H9 (cell line): ENCODE results near the gene TSPAN11. TPM values are rescaled to one million over a fixed set of nuclear protein-coding genes. Genes with fewer than 3 reads are reported as not detected.

ENCODE experiments used
- DNase-seq: peaks from one replicate; pipeline ENCODE4 v3.0.0-alpha.2; 2017
- H2AFZ ChIP-seq: one replicate; pipeline ENCODE4 v1.6.1; 2013; ENCODE audit warnings: mild to moderate bottlenecking, low read length, control low read depth, moderate library complexity
- H2AK5ac ChIP-seq: 2 replicates; pipeline ENCODE4 v1.6.1; 2013; ENCODE audit warnings: low read length, control low read depth, mixed read lengths; ENCODE audit not compliant: insufficient read length
- H2BK120ac ChIP-seq: one replicate; pipeline ENCODE4 v1.6.1; 2013; ENCODE audit warnings: low read depth, mild to moderate bottlenecking, low read length, control low read depth, inconsistent platforms; ENCODE audit not compliant: poor library complexity, severe bottlenecking
- H2BK12ac ChIP-seq: 2 replicates; pipeline ENCODE4 v1.6.1; 2013; ENCODE audit warnings: low read length, control low read depth, mixed read lengths, low read depth; ENCODE audit not compliant: insufficient read length
- H2BK15ac ChIP-seq: 2 replicates; pipeline ENCODE4 v1.6.1; 2013; ENCODE audit warnings: low read depth, low read length, control low read depth
- H2BK20ac ChIP-seq: one replicate; pipeline ENCODE4 v1.6.1; 2013; ENCODE audit warnings: low read depth, mild to moderate bottlenecking, low read length, control low read depth, inconsistent platforms; ENCODE audit not compliant: poor library complexity, severe bottlenecking
- H2BK5ac ChIP-seq: 2 replicates; pipeline ENCODE4 v1.6.1; 2013; ENCODE audit warnings: low read length, control low read depth, mixed read lengths; ENCODE audit not compliant: insufficient read length
- H3K14ac ChIP-seq: 2 replicates; pipeline ENCODE4 v1.6.1; 2013; ENCODE audit warnings: low read length, control low read depth; ENCODE audit not compliant: insufficient read depth
- H3K18ac ChIP-seq: 2 replicates; pipeline ENCODE4 v1.6.1; 2013; ENCODE audit warnings: low read depth, mild to moderate bottlenecking, mixed read lengths, low read length, control low read depth; ENCODE audit not compliant: insufficient read length
- H3K23ac ChIP-seq: 2 replicates; pipeline ENCODE4 v1.6.1; 2013; ENCODE audit warnings: low read length, control low read depth, mixed read lengths, low read depth; ENCODE audit not compliant: insufficient read length
- H3K23me2 ChIP-seq: 2 replicates; pipeline ENCODE4 v1.6.1; 2013; ENCODE audit warnings: low read depth, mild to moderate bottlenecking, mixed read lengths, low read length, control low read depth; ENCODE audit not compliant: insufficient read length, poor library complexity, severe bottlenecking
- H3K27ac ChIP-seq: 2 replicates; pipeline ENCODE4 v1.5.1; 2013; ENCODE audit warnings: low read length, control low read depth, mixed read lengths, low read depth; ENCODE audit not compliant: insufficient read length
- H3K27me3 ChIP-seq: 2 replicates; pipeline ENCODE4 v1.6.1; 2013; ENCODE audit warnings: low read length, control low read depth, inconsistent platforms; ENCODE audit not compliant: insufficient read depth
- H3K4ac ChIP-seq: 2 replicates; pipeline ENCODE4 v1.6.1; 2013; ENCODE audit warnings: low read depth, mild to moderate bottlenecking, control low read depth, inconsistent platforms, low read length, moderate library complexity
- H3K4me1 ChIP-seq: 2 replicates; pipeline ENCODE4 v1.6.1; 2013; ENCODE audit warnings: low read length, control low read depth, inconsistent platforms; ENCODE audit not compliant: insufficient read depth
- H3K4me2 ChIP-seq: 2 replicates; pipeline ENCODE4 v1.6.1; 2013; ENCODE audit warnings: low read length, control low read depth, mixed read lengths; ENCODE audit not compliant: insufficient read length, insufficient read depth
- H3K56ac ChIP-seq: 2 replicates; pipeline ENCODE4 v1.6.1; 2013; ENCODE audit warnings: low read depth, mild to moderate bottlenecking, mixed read lengths, low read length, control low read depth; ENCODE audit not compliant: insufficient read length
- H3K79me1 ChIP-seq: 2 replicates; pipeline ENCODE4 v1.6.1; 2013; ENCODE audit warnings: low read depth, mild to moderate bottlenecking, moderate library complexity, low read length, control low read depth, inconsistent platforms; ENCODE audit not compliant: insufficient read depth, poor library complexity, severe bottlenecking
- H3K79me2 ChIP-seq: 2 replicates; pipeline ENCODE4 v1.6.1; 2013; ENCODE audit warnings: low read length, control low read depth, inconsistent platforms; ENCODE audit not compliant: insufficient read depth
- H3K9ac ChIP-seq: 2 replicates; pipeline ENCODE4 v1.6.1; 2013; ENCODE audit warnings: low read length, control low read depth, mixed read lengths; ENCODE audit not compliant: insufficient read length; ENCODE audit errors: extremely low read depth
- H3K9me3 ChIP-seq: one replicate; pipeline ENCODE4 v1.6.1; 2013; ENCODE audit warnings: low read depth, low read length, inconsistent platforms; ENCODE audit not compliant: control insufficient read depth
- H3T11ph ChIP-seq: one replicate; pipeline ENCODE4 v1.6.1; 2013; ENCODE audit warnings: mild to moderate bottlenecking, low read length, control low read depth, inconsistent platforms
- H4K20me1 ChIP-seq: one replicate; pipeline ENCODE4 v1.6.1; 2013; ENCODE audit not compliant: control insufficient read depth, insufficient read length, insufficient read depth
- H4K5ac ChIP-seq: 2 replicates; pipeline ENCODE4 v1.6.1; 2013; ENCODE audit warnings: low read depth, mild to moderate bottlenecking, mixed read lengths, low read length, control low read depth; ENCODE audit not compliant: insufficient read length
- H4K8ac ChIP-seq: replicated peaks from 2 replicates; pipeline ENCODE4 v1.6.1; 2013; ENCODE audit warnings: low read length, control low read depth, mixed read lengths, low read depth; ENCODE audit not compliant: insufficient read length
- H4K91ac ChIP-seq: 2 replicates; pipeline ENCODE4 v1.6.1; 2013; ENCODE audit warnings: low read depth, mild to moderate bottlenecking, moderate library complexity, mixed read lengths, low read length, control low read depth; ENCODE audit not compliant: insufficient read length
- H3K27ac Mint-ChIP-seq, 3 experiments: 2 replicates in 2 of 3; 3 replicates in 1 of 3; pipeline ENCODE4 v1.8.0; 2020 to 2021; ENCODE audit warnings: mixed read lengths in 3 of 3, mild to moderate bottlenecking in 1 of 3, moderate library complexity in 1 of 3
- H3K27me3 Mint-ChIP-seq: 2 replicates; pipeline ENCODE4 v1.8.0; 2021; ENCODE audit warnings: low read depth, mild to moderate bottlenecking, moderate library complexity, mixed read lengths
- H3K36me3 Mint-ChIP-seq, 3 experiments: 2 replicates in 2 of 3; 3 replicates in 1 of 3; pipeline ENCODE4 v1.8.0; 2020 to 2021; ENCODE audit warnings: low read depth in 3 of 3, mixed read lengths in 3 of 3; ENCODE audit not compliant: insufficient read depth in 1 of 3
- H3K4me1 Mint-ChIP-seq, 2 experiments: 2 replicates each; pipeline ENCODE4 v1.8.0; 2020; ENCODE audit warnings: mixed read lengths in 2 of 2
- H3K4me3 Mint-ChIP-seq, 2 experiments: 2 replicates in 1 of 2; 3 replicates in 1 of 2; pipeline ENCODE4 v1.8.0; 2020 to 2021; ENCODE audit warnings: mild to moderate bottlenecking in 2 of 2, mixed read lengths in 2 of 2, moderate library complexity in 1 of 2
- H3K9me3 Mint-ChIP-seq, 2 experiments: 2 replicates in 1 of 2; 3 replicates in 1 of 2; pipeline ENCODE4 v1.8.0; 2020; ENCODE audit warnings: mild to moderate bottlenecking in 2 of 2, mixed read lengths in 2 of 2, moderate library complexity in 1 of 2
- WGBS: extraction: QIAGEN DNeasy Blood & Tissue Kit; methylation state at CpG from one replicate; pipeline ENCODE4 v1.1.7; 2013; ENCODE audit warnings: missing lambda C conversion rate, low lambda C conversion rate, mixed read lengths; ENCODE audit not compliant: insufficient read length; ENCODE audit errors: extremely low coverage; 5-methylcytosine and 5-hydroxymethylcytosine counted together
- total RNA-seq: library from RNA; stranded (reverse); gene quantifications from 2 replicates; pipeline ENCODE4 v1.2.1, GENCODE V29; 2021
- TF ChIP-seq, protein P1 (sequence below): fragments of 200-600 bp; sonication (generic); conservative IDR thresholded peaks from 3 replicates; pipeline ENCODE4 v1.8.0; 2021; ENCODE audit warnings: antibody characterized with exemption, mild to moderate bottlenecking

Gene TSPAN11
- total RNA-seq, 1 experiment from 2014 or later, result 4.2 TPM

DNA sequence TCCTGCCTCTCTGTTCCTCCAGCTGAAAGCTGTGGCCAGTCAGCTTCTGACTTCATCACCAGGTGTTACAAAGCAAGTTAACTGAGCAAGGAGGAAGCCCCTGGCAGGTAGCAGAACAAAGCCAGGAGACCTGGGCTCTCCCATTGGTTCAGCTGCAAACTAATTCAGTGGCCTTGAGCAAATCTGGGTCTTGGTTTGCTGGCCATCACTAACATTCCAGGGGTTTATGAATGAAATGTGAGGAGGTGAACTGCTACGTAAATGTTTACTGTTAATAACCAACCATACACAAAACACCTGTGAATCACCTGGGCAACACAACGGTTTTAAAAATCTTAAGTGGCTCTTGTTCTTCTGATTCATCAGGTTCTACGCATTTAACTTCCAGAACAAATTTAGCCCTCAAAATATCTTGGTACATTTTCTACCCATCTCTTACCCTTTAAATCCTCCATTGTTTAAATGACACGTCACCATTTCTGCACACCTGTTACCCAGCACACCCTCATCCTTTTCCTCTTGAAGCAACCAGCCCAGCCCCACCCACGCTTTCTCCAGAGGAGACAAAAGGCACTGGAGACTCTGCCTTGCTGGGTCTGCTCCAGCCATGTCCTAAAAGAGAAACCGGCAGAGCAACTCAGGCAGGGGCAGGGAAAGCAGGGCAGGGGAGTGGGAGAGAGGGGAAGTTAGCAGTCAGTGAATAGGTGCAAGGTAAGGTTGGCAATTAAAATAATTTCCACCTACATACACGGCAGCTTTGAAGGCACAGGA is 49.3 kb upstream of the TSPAN11 start:
- H2BK12ac ChIP-seq, result no peak overlapping the region
- no peaks in the 10 kb centered on the region for H3K27me3 ChIP-seq
- H3K14ac ChIP-seq, result no peak overlapping the region
- no peak overlapping the region for H3K4ac ChIP-seq
- H4K5ac ChIP-seq, result no peak overlapping the region
- Mint-ChIP-seq H3K9me3 (no peaks in the 10 kb centered on the region), H3K27me3 (peaks cover 25% of the 10 kb centered on the region), H3K4me3 (no peak overlapping the region), H3K36me3 (no peaks in the 10 kb centered on the region), H3K27ac (no peak overlapping the region; a peak in 1 of 7 replicates), H3K4me1 (peaks cover 14 to 25% of the 10 kb centered on the region in 2 experiments)
- H4K20me1 ChIP-seq, result no peaks in the 10 kb centered on the region
- H2BK15ac ChIP-seq, result no peak overlapping the region
- H2BK20ac ChIP-seq, result no peak overlapping the region
- no peak overlapping the region for H2AFZ ChIP-seq
- no CpG with 5 or more reads among the region's 7 CpGs for WGBS
- no peak for DNase-seq
- no peak overlapping the region for H3K56ac ChIP-seq
- no peak overlapping the region for H4K8ac ChIP-seq
- H2BK5ac ChIP-seq, result no peak overlapping the region
- no peak overlapping the region for H3K9ac ChIP-seq
- no peak overlapping the region for H4K91ac ChIP-seq
- no peaks in the 10 kb centered on the region for H3K9me3 ChIP-seq
- no peaks in the 10 kb centered on the region; the same call in 1 of the 2 replicates for H3K4me1 ChIP-seq
- TF ChIP-seq, protein P1, sequence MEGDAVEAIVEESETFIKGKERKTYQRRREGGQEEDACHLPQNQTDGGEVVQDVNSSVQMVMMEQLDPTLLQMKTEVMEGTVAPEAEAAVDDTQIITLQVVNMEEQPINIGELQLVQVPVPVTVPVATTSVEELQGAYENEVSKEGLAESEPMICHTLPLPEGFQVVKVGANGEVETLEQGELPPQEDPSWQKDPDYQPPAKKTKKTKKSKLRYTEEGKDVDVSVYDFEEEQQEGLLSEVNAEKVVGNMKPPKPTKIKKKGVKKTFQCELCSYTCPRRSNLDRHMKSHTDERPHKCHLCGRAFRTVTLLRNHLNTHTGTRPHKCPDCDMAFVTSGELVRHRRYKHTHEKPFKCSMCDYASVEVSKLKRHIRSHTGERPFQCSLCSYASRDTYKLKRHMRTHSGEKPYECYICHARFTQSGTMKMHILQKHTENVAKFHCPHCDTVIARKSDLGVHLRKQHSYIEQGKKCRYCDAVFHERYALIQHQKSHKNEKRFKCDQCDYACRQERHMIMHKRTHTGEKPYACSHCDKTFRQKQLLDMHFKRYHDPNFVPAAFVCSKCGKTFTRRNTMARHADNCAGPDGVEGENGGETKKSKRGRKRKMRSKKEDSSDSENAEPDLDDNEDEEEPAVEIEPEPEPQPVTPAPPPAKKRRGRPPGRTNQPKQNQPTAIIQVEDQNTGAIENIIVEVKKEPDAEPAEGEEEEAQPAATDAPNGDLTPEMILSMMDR, result no peak
- H3K4me2 ChIP-seq, result no peak overlapping the region
- H2BK120ac ChIP-seq, result no peak overlapping the region
- no peak overlapping the region for H3T11ph ChIP-seq
- no peaks in the 10 kb centered on the region for H3K79me1 ChIP-seq
- no peak overlapping the region for H3K18ac ChIP-seq
- H3K23ac ChIP-seq, result no peak overlapping the region
- no peak overlapping the region for H3K27ac ChIP-seq
- H3K23me2 ChIP-seq, result no peaks in the 10 kb centered on the region
- no peaks in the 10 kb centered on the region for H3K79me2 ChIP-seq
- no peak overlapping the region for H2AK5ac ChIP-seq
